ENCODE data around the gene CHAC1.
"Not testable (repeated sequence)": the region's sequence is repeated elsewhere in the genome, so short reads cannot be mapped to it uniquely, and the experiment has no call there.

CHAC1 gene

DNA sequence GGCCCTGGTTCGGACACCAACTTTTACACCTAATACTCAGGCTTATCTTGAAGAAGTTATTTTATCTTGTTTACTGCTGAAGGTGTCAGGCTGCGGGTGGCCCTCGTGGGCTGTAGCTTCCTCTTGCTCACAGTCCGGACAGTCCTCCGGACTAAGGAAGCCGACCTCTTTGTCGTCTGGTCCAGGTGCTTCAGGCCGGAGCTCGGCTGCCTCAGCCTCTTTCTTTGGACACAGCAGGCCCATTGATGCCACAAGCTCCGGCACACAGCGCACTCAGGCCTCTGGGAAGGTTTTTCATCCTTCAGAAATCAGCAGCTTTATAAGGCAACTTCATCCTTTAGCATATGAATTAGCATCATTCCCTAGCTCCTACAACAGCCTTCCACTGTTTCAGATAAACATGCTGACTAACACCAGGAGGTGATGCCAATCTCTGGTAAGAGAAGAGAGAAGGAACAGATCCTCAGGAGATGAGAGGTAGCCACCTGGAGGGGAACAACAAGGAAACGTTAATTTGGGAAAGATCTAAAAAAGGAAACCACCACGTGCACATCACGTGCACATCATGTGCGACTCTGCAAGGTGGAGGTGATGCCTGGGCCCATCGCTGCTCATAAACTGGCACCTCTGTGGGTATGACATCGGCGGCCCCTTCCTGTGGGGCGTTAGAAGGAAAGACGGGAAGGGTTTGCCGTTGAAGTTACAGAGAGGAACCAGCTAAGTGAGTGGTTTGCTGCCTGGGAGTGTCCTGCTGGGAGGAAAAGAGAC lies 4.4 kb upstream of the CHAC1 start:
- Histone ChIP-seq H3K27me3 (ENCODE audit: control insufficient read depth in 2 of 2, insufficient read depth in 2 of 2, low read length in 2 of 2) (no peaks in the 10 kb centered on the region), H3K9me3 (ENCODE audit: control insufficient read depth in 2 of 2, low read length in 2 of 2) (no peaks in the 10 kb centered on the region), H3K4me1 (ENCODE audit: control insufficient read depth in 2 of 2, insufficient read depth in 2 of 2, low read length in 2 of 2) (peaks cover 15 to 17% of the 10 kb centered on the region in 2 donors), H3K27ac (ENCODE audit: low read depth in 2 of 2, low read length in 2 of 2) (peak overlapping the region; percentile 73 to 78), H3K36me3 (ENCODE audit: control insufficient read depth in 2 of 2, insufficient read depth in 2 of 2, low read length in 2 of 2) (no peaks in the 10 kb centered on the region), H3K4me3 (ENCODE audit: low read length in 2 of 2) (no peak overlapping the region), H3K9ac (ENCODE audit: low read depth in 1 of 2, low read length in 2 of 2) (no peak overlapping the region)

- H3K36me3 ChIP-seq (ENCODE audit: control insufficient read depth in 2 of 2, insufficient read depth in 2 of 2, low read length in 2 of 2) = no peaks in the 10 kb centered on the region
- no peak overlapping the region for H3K9ac ChIP-seq (ENCODE audit: low read depth in 1 of 2, low read length in 2 of 2)
- no peaks in the 10 kb centered on the region for H3K27me3 ChIP-seq (ENCODE audit: control insufficient read depth in 2 of 2, insufficient read depth in 2 of 2, low read length in 2 of 2)
- H3K4me1 ChIP-seq (ENCODE audit: control insufficient read depth in 2 of 2, insufficient read depth in 2 of 2, low read length in 2 of 2) = peaks cover 15 to 17% of the 10 kb centered on the region in 2 donors
- no peak overlapping the region for H3K4me3 ChIP-seq (ENCODE audit: low read length in 2 of 2)
- H3K27ac ChIP-seq (ENCODE audit: low read depth in 2 of 2, low read length in 2 of 2) = peak overlapping the region; percentile 73 to 78
- no peaks in the 10 kb centered on the region for H3K9me3 ChIP-seq (ENCODE audit: control insufficient read depth in 2 of 2, low read length in 2 of 2)
Observed at GRCh38 chr15:40949756-40950207, 3.5 kb upstream of the CHAC1 start.

DNA sequence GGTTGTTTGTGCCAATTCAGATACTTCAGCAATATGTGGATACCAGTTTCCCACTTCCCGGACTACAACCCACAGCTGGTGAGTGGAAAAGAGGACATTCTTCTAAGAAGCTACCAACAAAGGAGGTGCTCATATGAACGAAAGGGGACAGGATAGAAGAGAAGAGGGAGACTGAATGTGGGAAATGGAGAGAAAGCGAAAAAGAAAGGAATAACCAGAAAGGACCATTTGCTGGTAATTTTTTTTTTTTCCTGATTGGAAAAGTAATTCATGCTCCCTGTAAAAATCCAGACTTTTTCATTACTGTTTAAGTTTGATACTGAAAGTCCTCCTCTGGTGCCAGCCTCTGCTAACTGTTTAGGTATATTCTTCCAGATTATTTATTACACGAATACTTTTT lies 1.5 kb upstream of the CHAC1 start:
- Histone ChIP-seq H3K36me3 (ENCODE audit: control insufficient read depth in 2 of 2, insufficient read depth in 2 of 2, low read length in 2 of 2) (no peaks in the 10 kb centered on the region), H3K4me3 (ENCODE audit: low read length in 2 of 2) (no peak overlapping the region), H3K9me3 (ENCODE audit: control insufficient read depth in 2 of 2, low read length in 2 of 2) (no peaks in the 10 kb centered on the region), H3K9ac (ENCODE audit: low read depth in 1 of 2, low read length in 2 of 2) (no peak overlapping the region), H3K27me3 (ENCODE audit: control insufficient read depth in 2 of 2, insufficient read depth in 2 of 2, low read length in 2 of 2) (no peaks in the 10 kb centered on the region), H3K27ac (ENCODE audit: low read depth in 2 of 2, low read length in 2 of 2) (no peak overlapping the region), H3K4me1 (ENCODE audit: control insufficient read depth in 2 of 2, insufficient read depth in 2 of 2, low read length in 2 of 2) (peaks cover 15 to 17% of the 10 kb centered on the region in 2 donors)

DNA sequence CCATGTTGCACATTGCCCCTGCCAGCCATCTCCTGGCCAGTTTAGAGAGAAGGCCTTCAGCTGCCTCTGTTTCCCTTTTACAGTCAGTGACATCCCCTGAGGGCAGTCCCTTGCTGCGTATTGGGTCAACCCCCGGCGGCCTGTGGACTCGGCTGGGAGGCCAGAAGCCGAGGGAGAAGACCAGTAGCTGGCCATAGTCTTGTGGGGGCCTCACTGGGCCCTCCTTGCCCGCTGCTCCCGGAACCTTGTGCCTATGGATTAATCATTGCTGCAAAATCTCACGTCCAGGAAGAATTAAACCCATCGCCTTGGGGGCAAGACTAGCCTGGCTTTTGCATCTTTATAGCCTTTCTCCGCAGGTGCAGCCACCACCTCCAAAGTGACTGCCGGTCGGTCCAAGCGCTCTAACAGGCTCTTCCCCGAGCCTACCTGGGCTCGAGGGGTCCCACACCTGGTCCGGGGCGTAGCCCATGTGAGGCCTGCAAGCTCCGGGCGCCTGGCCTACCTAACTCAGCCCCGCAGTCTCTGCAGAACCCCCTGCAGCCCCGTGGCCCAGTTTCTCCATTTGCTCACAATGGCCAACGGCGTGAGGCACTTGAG lies 870 bp upstream of the CHAC1 start:
- Histone ChIP-seq H3K27me3 (ENCODE audit: control insufficient read depth in 2 of 2, insufficient read depth in 2 of 2, low read length in 2 of 2) (no peaks in the 10 kb centered on the region), H3K4me3 (ENCODE audit: low read length in 2 of 2) (peak overlapping the region; percentile 79 to 84), H3K36me3 (ENCODE audit: control insufficient read depth in 2 of 2, insufficient read depth in 2 of 2, low read length in 2 of 2) (no peaks in the 10 kb centered on the region), H3K27ac (ENCODE audit: low read depth in 2 of 2, low read length in 2 of 2) (peak overlapping the region; percentile 83 to 89), H3K4me1 (ENCODE audit: control insufficient read depth in 2 of 2, insufficient read depth in 2 of 2, low read length in 2 of 2) (peaks cover 15 to 18% of the 10 kb centered on the region in 2 donors), H3K9me3 (ENCODE audit: control insufficient read depth in 2 of 2, low read length in 2 of 2) (no peaks in the 10 kb centered on the region), H3K9ac (ENCODE audit: low read depth in 1 of 2, low read length in 2 of 2) (peak overlapping the region; percentile 72 to 79)

DNA sequence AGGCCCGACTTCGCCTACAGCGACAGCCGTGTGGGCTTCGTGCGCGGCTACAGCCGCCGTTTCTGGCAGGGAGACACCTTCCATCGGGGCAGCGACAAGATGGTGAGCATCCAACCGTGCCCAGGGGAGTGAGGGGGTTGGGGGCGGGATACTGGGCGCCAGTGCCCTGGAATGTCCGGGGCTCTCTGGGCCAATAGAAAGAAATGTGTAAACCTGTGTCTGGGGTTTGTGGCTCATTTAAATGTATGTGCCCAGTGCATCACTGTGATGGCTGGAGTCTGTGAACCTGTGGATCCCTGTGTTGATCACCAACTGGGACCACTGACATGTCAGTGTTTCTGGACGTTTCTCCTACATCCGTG lies 423 bp downstream of the CHAC1 start:
- peak overlapping the region; percentile 54 to 72 for H3K9ac ChIP-seq (ENCODE audit: low read depth in 1 of 2, low read length in 2 of 2)
- peak overlapping the region; percentile 79 to 84 for H3K4me3 ChIP-seq (ENCODE audit: low read length in 2 of 2)
- peak overlapping the region in 1 of 2 donors; percentile 53 for H3K27ac ChIP-seq (ENCODE audit: low read depth in 2 of 2, low read length in 2 of 2)
- no peaks in the 10 kb centered on the region for H3K36me3 ChIP-seq (ENCODE audit: control insufficient read depth in 2 of 2, insufficient read depth in 2 of 2, low read length in 2 of 2)
- H3K27me3 ChIP-seq (ENCODE audit: control insufficient read depth in 2 of 2, insufficient read depth in 2 of 2, low read length in 2 of 2) = no peaks in the 10 kb centered on the region
- no peaks in the 10 kb centered on the region for H3K9me3 ChIP-seq (ENCODE audit: control insufficient read depth in 2 of 2, low read length in 2 of 2)
- H3K4me1 ChIP-seq (ENCODE audit: control insufficient read depth in 2 of 2, insufficient read depth in 2 of 2, low read length in 2 of 2) = peaks cover 15 to 24% of the 10 kb centered on the region in 2 donors

GRCh38 chr15:40954158-40954848 lies 1.0 kb downstream of the CHAC1 start:
- not testable (repeated sequence) for H3K27me3 ChIP-seq (ENCODE audit: control insufficient read depth in 2 of 2, insufficient read depth in 2 of 2, low read length in 2 of 2); H3K36me3 ChIP-seq (ENCODE audit: control insufficient read depth in 2 of 2, insufficient read depth in 2 of 2, low read length in 2 of 2); H3K27ac ChIP-seq (ENCODE audit: low read depth in 2 of 2, low read length in 2 of 2); H3K9ac ChIP-seq (ENCODE audit: low read depth in 1 of 2, low read length in 2 of 2); H3K9me3 ChIP-seq (ENCODE audit: control insufficient read depth in 2 of 2, low read length in 2 of 2)
- Histone ChIP-seq H3K4me3 (ENCODE audit: low read length in 2 of 2) (peak overlapping the region in 1 of 2 donors; percentile 79), H3K4me1 (ENCODE audit: control insufficient read depth in 2 of 2, insufficient read depth in 2 of 2, low read length in 2 of 2) (peaks cover 14 to 22% of the 10 kb centered on the region in 2 donors)

- H3K9me3 ChIP-seq (ENCODE audit: control insufficient read depth in 2 of 2, low read length in 2 of 2) = no peaks in the 10 kb centered on the region
- H3K27me3 ChIP-seq (ENCODE audit: control insufficient read depth in 2 of 2, insufficient read depth in 2 of 2, low read length in 2 of 2) = no peaks in the 10 kb centered on the region
- H3K4me3 ChIP-seq (ENCODE audit: low read length in 2 of 2) = no peak overlapping the region
- no peak overlapping the region for H3K27ac ChIP-seq (ENCODE audit: low read depth in 2 of 2, low read length in 2 of 2)
- H3K36me3 ChIP-seq (ENCODE audit: control insufficient read depth in 2 of 2, insufficient read depth in 2 of 2, low read length in 2 of 2) = no peaks in the 10 kb centered on the region
- peak overlapping the region in 1 of 2 donors; percentile 17 for H3K9ac ChIP-seq (ENCODE audit: low read depth in 1 of 2, low read length in 2 of 2)
- H3K4me1 ChIP-seq (ENCODE audit: control insufficient read depth in 2 of 2, insufficient read depth in 2 of 2, low read length in 2 of 2) = peaks cover 8 to 19% of the 10 kb centered on the region in 2 donors
Observed at GRCh38 chr15:40955141-40955903, 2.1 kb downstream of the CHAC1 start.

GRCh38 chr15:40955930-40956540 lies 2.8 kb downstream of the CHAC1 start:
- no peak overlapping the region for H3K4me3 ChIP-seq (ENCODE audit: low read length in 2 of 2)
- no peaks in the 10 kb centered on the region for H3K36me3 ChIP-seq (ENCODE audit: control insufficient read depth in 2 of 2, insufficient read depth in 2 of 2, low read length in 2 of 2)
- H3K27ac ChIP-seq (ENCODE audit: low read depth in 2 of 2, low read length in 2 of 2) = no peak overlapping the region
- H3K9ac ChIP-seq (ENCODE audit: low read depth in 1 of 2, low read length in 2 of 2) = no peak overlapping the region
- H3K4me1 ChIP-seq (ENCODE audit: control insufficient read depth in 2 of 2, insufficient read depth in 2 of 2, low read length in 2 of 2) = peaks cover 14 to 25% of the 10 kb centered on the region in 2 donors
- H3K9me3 ChIP-seq (ENCODE audit: control insufficient read depth in 2 of 2, low read length in 2 of 2) = no peaks in the 10 kb centered on the region
- no peaks in the 10 kb centered on the region for H3K27me3 ChIP-seq (ENCODE audit: control insufficient read depth in 2 of 2, insufficient read depth in 2 of 2, low read length in 2 of 2)

DNA sequence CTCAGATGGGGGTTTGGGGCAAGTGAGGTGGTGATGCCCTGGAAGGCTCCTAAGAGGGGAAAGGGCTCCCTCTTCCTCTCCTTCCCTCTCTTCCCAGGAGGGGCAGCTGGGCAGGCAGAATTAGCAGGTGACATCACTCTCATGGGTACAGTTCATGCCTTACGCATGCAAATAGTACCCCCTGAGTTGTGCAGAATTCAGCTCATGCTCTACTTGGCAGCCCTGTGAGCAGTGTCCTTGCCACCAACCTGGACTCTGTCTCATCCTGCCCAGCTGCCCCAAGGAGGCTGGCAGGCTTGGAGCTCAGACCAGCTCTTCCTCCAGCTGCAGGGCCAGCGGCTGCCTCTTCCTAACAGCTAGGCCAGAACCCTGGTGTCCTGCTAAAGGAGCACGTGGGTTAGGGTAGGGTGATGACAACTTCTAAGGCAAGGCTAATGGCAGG lies 3.3 kb downstream of the CHAC1 start:
- no peaks in the 10 kb centered on the region for H3K27me3 ChIP-seq (ENCODE audit: control insufficient read depth in 2 of 2, insufficient read depth in 2 of 2, low read length in 2 of 2)
- H3K9ac ChIP-seq (ENCODE audit: low read depth in 1 of 2, low read length in 2 of 2) = no peak overlapping the region
- H3K4me1 ChIP-seq (ENCODE audit: control insufficient read depth in 2 of 2, insufficient read depth in 2 of 2, low read length in 2 of 2) = peaks cover 14 to 28% of the 10 kb centered on the region in 2 donors
- H3K9me3 ChIP-seq (ENCODE audit: control insufficient read depth in 2 of 2, low read length in 2 of 2) = no peaks in the 10 kb centered on the region
- H3K27ac ChIP-seq (ENCODE audit: low read depth in 2 of 2, low read length in 2 of 2) = peak overlapping the region in 1 of 2 donors; percentile 11
- H3K4me3 ChIP-seq (ENCODE audit: low read length in 2 of 2) = no peak overlapping the region
- H3K36me3 ChIP-seq (ENCODE audit: control insufficient read depth in 2 of 2, insufficient read depth in 2 of 2, low read length in 2 of 2) = no peaks in the 10 kb centered on the region

Measured in mucosa of rectum (tissue), 2 donors.